Measurements from ENCODE around the gene NXPH1. TPM values are rescaled to one million over a fixed set of nuclear protein-coding genes. Genes with fewer than 3 reads are reported as not detected.

The NXPH1 gene
- total and polyA plus RNA-seq, 3 experiments from 2014 or later = not detected

DNA sequence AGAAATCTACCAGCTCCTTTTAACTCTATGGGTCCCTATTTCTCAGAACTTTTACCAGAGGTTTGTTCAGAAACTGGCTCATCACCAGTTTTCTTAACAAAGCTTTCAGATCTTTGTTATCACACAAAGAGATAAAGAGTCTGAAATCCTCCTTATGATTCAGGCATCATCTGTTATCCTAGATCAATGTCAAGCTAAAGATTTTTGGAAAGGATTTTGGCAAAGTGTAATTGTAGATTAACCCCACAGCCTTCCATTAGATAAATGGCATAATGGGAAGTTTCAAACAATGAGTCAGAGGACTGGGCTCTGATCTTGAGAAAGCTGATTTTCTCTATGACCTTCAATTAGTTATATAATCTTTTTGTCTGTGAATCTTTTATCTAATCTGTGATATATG, 192.2 kb downstream of the NXPH1 start:
- no peak overlapping the region for H3K4me3 ChIP-seq (ENCODE audit: low read length)
- no peaks in the 10 kb centered on the region for H3K9me3 ChIP-seq (ENCODE audit: low read length)
- H3K27ac ChIP-seq (ENCODE audit: low read depth, low read length) = no peak overlapping the region
- Mint-ChIP-seq H3K36me3 (no peaks in the 10 kb centered on the region), H3K4me3 (no peak overlapping the region), H3K4me1 (no peaks in the 10 kb centered on the region), H3K9me3 (peaks cover 0 to 4% (median 0%) of the 10 kb centered on the region in 5 donors), H3K27ac (no peak overlapping the region), H3K27me3 (peaks cover 0 to 1% of the 10 kb centered on the region in 2 donors)
- no peaks in the 10 kb centered on the region for H3K36me3 ChIP-seq (ENCODE audit: insufficient read depth, low read length)
- ChIA-PET POLR2A (no interaction called here), CTCF (no interaction called here)
- H3K4me1 ChIP-seq (ENCODE audit: insufficient read depth, low read length) = no peaks in the 10 kb centered on the region
- DNase-seq = no peak
- H3K27me3 ChIP-seq (ENCODE audit: insufficient read depth, low read length, poor library complexity, severe bottlenecking) = no peaks in the 10 kb centered on the region

DNA sequence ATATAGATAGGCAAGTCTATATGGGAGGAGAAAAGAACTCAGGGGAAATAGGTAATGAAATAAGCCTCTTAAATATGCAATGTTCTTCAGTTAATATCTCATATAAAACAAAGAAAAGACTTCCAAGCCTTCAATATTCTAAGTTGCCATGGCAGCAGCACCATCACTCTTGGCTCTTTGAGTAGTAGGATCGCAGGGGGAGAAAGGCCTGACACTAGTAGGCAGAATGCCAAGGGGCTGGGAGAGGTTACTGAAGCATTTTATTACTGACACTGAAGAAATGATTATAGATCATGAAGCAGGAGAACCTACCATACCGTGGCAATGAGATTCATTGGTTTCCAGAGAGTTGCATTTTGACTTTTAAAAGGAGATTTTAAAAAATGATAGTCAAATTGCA, 193.9 kb downstream of the NXPH1 start:
- Mint-ChIP-seq H3K9me3 (peaks cover 0 to 4% (median 0%) of the 10 kb centered on the region in 5 donors), H3K27ac (no peak overlapping the region), H3K36me3 (no peaks in the 10 kb centered on the region), H3K4me3 (no peak overlapping the region), H3K27me3 (no peaks in the 10 kb centered on the region), H3K4me1 (no peaks in the 10 kb centered on the region)
- CTCF ChIA-PET = no interaction called here
- Histone ChIP-seq H3K4me3 (ENCODE audit: low read length) (no peak overlapping the region), H3K36me3 (ENCODE audit: insufficient read depth, low read length) (no peaks in the 10 kb centered on the region), H3K27ac (ENCODE audit: low read depth, low read length) (no peak overlapping the region), H3K9me3 (ENCODE audit: low read length) (no peaks in the 10 kb centered on the region), H3K4me1 (ENCODE audit: insufficient read depth, low read length) (no peaks in the 10 kb centered on the region), H3K27me3 (ENCODE audit: insufficient read depth, low read length, poor library complexity, severe bottlenecking) (no peaks in the 10 kb centered on the region)
- DNase-seq = no peak
- POLR2A ChIA-PET = no interaction called here

DNA sequence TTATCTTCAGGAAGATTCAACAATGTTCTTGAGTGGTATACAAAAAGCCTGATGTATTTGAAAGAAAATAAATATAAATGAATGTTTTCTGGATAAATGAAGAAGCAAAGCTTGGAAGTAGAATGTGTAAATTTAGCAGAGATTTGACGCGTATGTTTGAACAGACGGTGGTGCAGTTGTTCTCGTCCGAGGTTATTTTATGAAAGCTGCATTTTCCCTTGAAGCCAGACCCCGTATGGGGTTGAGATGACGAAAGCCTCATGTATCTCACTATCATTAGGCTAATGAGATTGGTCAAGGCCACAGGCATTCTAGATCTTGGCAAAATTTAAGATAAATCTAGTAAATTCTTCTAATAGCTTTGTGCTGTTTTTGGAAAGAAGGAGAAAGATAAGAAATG, 195.2 kb downstream of the NXPH1 start:
- H3K27ac Mint-ChIP-seq = no peak overlapping the region
- CTCF ChIA-PET = no interaction called here

DNA sequence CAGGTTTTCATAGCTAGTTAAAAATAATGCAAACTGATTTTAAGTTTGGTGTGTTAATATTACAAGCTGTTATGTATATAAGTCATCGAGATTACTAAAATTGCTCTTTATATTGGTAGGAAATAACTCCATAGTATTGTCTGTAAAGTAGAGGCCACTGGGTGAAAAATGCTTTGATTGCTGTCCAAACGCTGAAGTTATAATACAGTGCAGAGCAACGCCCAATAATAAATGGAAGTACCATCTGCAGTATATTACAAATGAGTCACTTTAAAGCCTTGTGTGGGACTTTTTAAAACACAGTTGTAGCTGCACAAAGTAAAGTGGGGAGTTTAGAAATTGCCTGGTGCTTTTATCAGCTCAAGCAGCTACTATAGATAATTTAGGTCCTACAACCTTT, 196.1 kb downstream of the NXPH1 start:
- no peaks in the 10 kb centered on the region for H3K4me1 Mint-ChIP-seq
- POLR2A ChIA-PET = no interaction called here
- Histone ChIP-seq H3K27ac (ENCODE audit: low read depth, low read length) (no peak overlapping the region), H3K4me3 (ENCODE audit: low read length) (no peak overlapping the region), H3K4me1 (ENCODE audit: insufficient read depth, low read length) (no peaks in the 10 kb centered on the region), H3K9me3 (ENCODE audit: low read length) (no peaks in the 10 kb centered on the region), H3K27me3 (ENCODE audit: insufficient read depth, low read length, poor library complexity, severe bottlenecking) (no peaks in the 10 kb centered on the region), H3K36me3 (ENCODE audit: insufficient read depth, low read length) (no peaks in the 10 kb centered on the region)
- CTCF ChIA-PET = no interaction called here
- H3K27ac Mint-ChIP-seq = no peak overlapping the region
- H3K36me3 Mint-ChIP-seq = no peaks in the 10 kb centered on the region
- H3K27me3 Mint-ChIP-seq = no peaks in the 10 kb centered on the region
- no peak for DNase-seq
- peaks cover 0 to 4% (median 0%) of the 10 kb centered on the region in 5 donors for H3K9me3 Mint-ChIP-seq
- no peak overlapping the region for H3K4me3 Mint-ChIP-seq

More for the DNA sequence above, 195.2 kb downstream of the NXPH1 start:
- H3K4me1 ChIP-seq (ENCODE audit: insufficient read depth, low read length) = no peaks in the 10 kb centered on the region
- H3K27me3 ChIP-seq (ENCODE audit: insufficient read depth, low read length, poor library complexity, severe bottlenecking) = no peaks in the 10 kb centered on the region
- H3K27me3 Mint-ChIP-seq = no peaks in the 10 kb centered on the region
- no peaks in the 10 kb centered on the region for H3K36me3 Mint-ChIP-seq
- no peaks in the 10 kb centered on the region for H3K36me3 ChIP-seq (ENCODE audit: insufficient read depth, low read length)
- no peak for DNase-seq
- no peaks in the 10 kb centered on the region for H3K9me3 ChIP-seq (ENCODE audit: low read length)
- peaks cover 0 to 4% (median 0%) of the 10 kb centered on the region in 5 donors for H3K9me3 Mint-ChIP-seq
- H3K27ac ChIP-seq (ENCODE audit: low read depth, low read length) = no peak overlapping the region
- POLR2A ChIA-PET = no interaction called here
- no peaks in the 10 kb centered on the region for H3K4me1 Mint-ChIP-seq
- no peak overlapping the region for H3K4me3 Mint-ChIP-seq
- no peak overlapping the region for H3K4me3 ChIP-seq (ENCODE audit: low read length)

DNA sequence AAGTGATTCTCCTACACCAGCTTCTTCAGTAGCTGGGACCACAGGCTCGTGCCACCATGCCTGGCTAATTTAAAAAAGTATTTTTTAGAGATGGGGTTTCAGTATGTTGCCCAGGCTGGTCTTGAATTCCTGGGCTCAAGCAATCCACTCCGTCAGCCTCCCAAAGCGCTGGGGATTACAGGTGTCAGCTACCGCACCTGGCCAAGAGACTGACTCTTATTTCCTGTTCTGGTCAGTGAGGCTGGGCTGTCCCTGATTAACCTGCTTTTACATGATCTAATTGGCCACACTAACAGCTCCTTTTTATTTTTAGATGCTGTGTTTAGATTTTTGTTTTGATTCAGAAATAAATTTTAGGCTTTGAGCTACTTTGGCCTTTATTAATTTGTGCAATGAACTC, 203.9 kb downstream of the NXPH1 start:
- Mint-ChIP-seq H3K27ac (no peak overlapping the region), H3K4me1 (no peaks in the 10 kb centered on the region), H3K27me3 (no peaks in the 10 kb centered on the region), H3K9me3 (peaks cover 0 to 6% (median 4%) of the 10 kb centered on the region in 5 donors), H3K4me3 (no peak overlapping the region), H3K36me3 (no peaks in the 10 kb centered on the region)
- Histone ChIP-seq H3K27ac (ENCODE audit: low read depth, low read length) (no peak overlapping the region), H3K36me3 (ENCODE audit: insufficient read depth, low read length) (no peaks in the 10 kb centered on the region), H3K9me3 (ENCODE audit: low read length) (no peaks in the 10 kb centered on the region), H3K4me1 (ENCODE audit: insufficient read depth, low read length) (no peaks in the 10 kb centered on the region), H3K27me3 (ENCODE audit: insufficient read depth, low read length, poor library complexity, severe bottlenecking) (no peaks in the 10 kb centered on the region), H3K4me3 (ENCODE audit: low read length) (no peak overlapping the region)
- no peak for DNase-seq
- ChIA-PET CTCF (no interaction called here), POLR2A (no interaction called here)

DNA sequence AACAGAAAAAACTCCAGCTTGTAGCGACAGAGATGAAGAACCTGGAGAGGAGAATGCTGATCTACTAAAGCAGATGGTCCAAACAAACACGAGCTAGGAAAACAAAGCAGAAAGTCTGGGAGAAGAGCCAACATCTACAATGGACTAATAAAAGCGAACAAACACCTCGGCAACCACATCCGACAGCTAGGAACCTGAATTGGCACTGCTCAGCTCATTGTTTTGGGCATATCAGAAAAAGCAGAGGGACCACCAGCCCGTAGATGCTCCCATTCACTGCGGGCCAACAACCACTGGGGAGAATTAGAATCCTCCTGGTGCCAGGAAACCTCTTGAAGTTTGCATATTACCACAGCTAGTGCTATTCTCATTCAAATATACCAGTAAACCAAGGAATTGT, 204.7 kb downstream of the NXPH1 start:
- H3K4me1 ChIP-seq (ENCODE audit: insufficient read depth, low read length) = no peaks in the 10 kb centered on the region
- CTCF ChIA-PET = no interaction called here
- POLR2A ChIA-PET = no interaction called here

DNA sequence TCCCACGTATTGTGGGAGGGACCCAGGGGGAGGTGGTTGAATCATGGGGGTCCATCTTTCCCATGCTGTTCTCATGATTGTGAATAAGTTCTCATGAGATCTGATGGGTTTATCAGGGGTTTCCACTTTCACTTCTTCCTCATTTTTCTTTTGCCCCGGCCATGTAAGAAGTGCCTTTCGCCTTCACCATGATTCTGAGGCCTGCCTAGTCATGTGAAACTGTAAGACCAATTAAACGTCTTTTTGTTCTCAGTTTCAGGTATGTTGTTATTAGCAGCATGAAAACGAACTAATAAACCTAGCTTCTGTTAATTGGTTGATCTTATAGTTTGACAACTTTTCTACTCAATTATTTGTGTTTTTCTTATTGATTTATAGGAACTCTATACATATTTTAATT, 206.3 kb downstream of the NXPH1 start:
- no peaks in the 10 kb centered on the region for H3K4me1 ChIP-seq (ENCODE audit: insufficient read depth, low read length)
- no peaks in the 10 kb centered on the region for H3K9me3 ChIP-seq (ENCODE audit: low read length)
- no peaks in the 10 kb centered on the region for H3K27me3 Mint-ChIP-seq
- CTCF ChIA-PET = no interaction called here
- DNase-seq = no peak
- H3K9me3 Mint-ChIP-seq = peaks cover 0 to 6% (median 1%) of the 10 kb centered on the region in 5 donors
- no peaks in the 10 kb centered on the region for H3K27me3 ChIP-seq (ENCODE audit: insufficient read depth, low read length, poor library complexity, severe bottlenecking)
- H3K36me3 Mint-ChIP-seq = no peaks in the 10 kb centered on the region
- H3K27ac ChIP-seq (ENCODE audit: low read depth, low read length) = no peak overlapping the region
- no peak overlapping the region for H3K27ac Mint-ChIP-seq
- no peaks in the 10 kb centered on the region for H3K36me3 ChIP-seq (ENCODE audit: insufficient read depth, low read length)
- H3K4me3 Mint-ChIP-seq = no peak overlapping the region
- no peaks in the 10 kb centered on the region for H3K4me1 Mint-ChIP-seq
- POLR2A ChIA-PET = no interaction called here
- H3K4me3 ChIP-seq (ENCODE audit: low read length) = no peak overlapping the region

More for the DNA sequence above, 204.7 kb downstream of the NXPH1 start:
- Mint-ChIP-seq H3K9me3 (peaks cover 0 to 6% (median 4%) of the 10 kb centered on the region in 5 donors), H3K36me3 (no peaks in the 10 kb centered on the region), H3K27me3 (no peaks in the 10 kb centered on the region), H3K4me1 (no peaks in the 10 kb centered on the region), H3K27ac (no peak overlapping the region), H3K4me3 (no peak overlapping the region)
- DNase-seq = no peak
- no peak overlapping the region for H3K4me3 ChIP-seq (ENCODE audit: low read length)
- H3K9me3 ChIP-seq (ENCODE audit: low read length) = no peaks in the 10 kb centered on the region
- no peak overlapping the region for H3K27ac ChIP-seq (ENCODE audit: low read depth, low read length)
- H3K27me3 ChIP-seq (ENCODE audit: insufficient read depth, low read length, poor library complexity, severe bottlenecking) = no peaks in the 10 kb centered on the region
- H3K36me3 ChIP-seq (ENCODE audit: insufficient read depth, low read length) = no peaks in the 10 kb centered on the region

DNA sequence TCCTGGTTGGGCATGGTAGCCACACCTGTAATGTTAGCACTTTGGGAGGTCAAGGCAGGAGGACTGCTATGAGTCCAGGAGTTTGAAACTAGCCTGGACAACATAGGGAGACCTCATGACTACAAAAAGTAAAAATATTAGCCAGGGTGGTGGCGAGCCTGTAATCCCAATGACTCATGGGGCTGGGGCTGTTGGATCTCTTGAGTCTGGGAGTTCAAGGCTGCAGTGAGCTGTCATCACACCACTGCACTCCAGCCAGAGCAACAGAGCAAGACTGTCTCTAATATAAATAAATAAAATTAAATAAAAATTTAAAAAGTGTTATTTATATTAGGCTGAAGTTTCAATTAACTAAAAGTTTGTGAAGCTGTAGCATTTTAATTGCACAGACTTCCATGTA, 207.3 kb downstream of the NXPH1 start:
- no peaks in the 10 kb centered on the region for H3K27me3 Mint-ChIP-seq
- Histone ChIP-seq H3K9me3 (ENCODE audit: low read length) (no peaks in the 10 kb centered on the region), H3K27me3 (ENCODE audit: insufficient read depth, low read length, poor library complexity, severe bottlenecking) (no peaks in the 10 kb centered on the region), H3K36me3 (ENCODE audit: insufficient read depth, low read length) (no peaks in the 10 kb centered on the region), H3K27ac (ENCODE audit: low read depth, low read length) (no peak overlapping the region), H3K4me1 (ENCODE audit: insufficient read depth, low read length) (no peaks in the 10 kb centered on the region), H3K4me3 (ENCODE audit: low read length) (no peak overlapping the region)
- no peak overlapping the region for H3K27ac Mint-ChIP-seq
- CTCF ChIA-PET = no interaction called here
- no peak for DNase-seq
- no peaks in the 10 kb centered on the region for H3K36me3 Mint-ChIP-seq
- peaks cover 0 to 3% (median 1%) of the 10 kb centered on the region in 5 donors for H3K9me3 Mint-ChIP-seq
- no peaks in the 10 kb centered on the region for H3K4me1 Mint-ChIP-seq
- no peak overlapping the region for H3K4me3 Mint-ChIP-seq
- POLR2A ChIA-PET = no interaction called here
